ENCODE measurements around the gene KRT14.
"Not testable (repeated sequence)": the region's sequence is repeated elsewhere in the genome, so short reads cannot be mapped to it uniquely, and the experiment has no call there.

The KRT14 gene

DNA sequence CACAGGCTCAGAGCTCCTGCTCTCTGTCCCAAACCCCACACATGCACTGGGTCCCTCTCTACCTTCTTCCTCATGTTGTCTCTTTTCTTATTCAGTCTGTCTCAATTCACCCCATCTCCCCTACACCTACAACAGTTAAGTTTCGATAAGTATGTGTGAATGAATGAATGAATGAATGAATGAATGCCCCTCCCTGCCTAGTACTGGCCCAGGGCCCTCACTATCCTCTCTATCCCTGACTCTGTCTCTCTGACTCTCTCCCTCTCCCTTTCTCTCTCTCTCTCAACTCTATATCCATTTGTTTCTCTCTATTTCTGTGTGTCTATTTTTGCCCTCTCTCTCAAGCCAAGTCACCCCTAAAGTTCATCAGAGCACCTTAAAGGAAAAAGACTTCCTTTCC, 8.2 kb downstream of the KRT14 start:
- no peak for DNase-seq (ENCODE audit: low spot score)

DNA sequence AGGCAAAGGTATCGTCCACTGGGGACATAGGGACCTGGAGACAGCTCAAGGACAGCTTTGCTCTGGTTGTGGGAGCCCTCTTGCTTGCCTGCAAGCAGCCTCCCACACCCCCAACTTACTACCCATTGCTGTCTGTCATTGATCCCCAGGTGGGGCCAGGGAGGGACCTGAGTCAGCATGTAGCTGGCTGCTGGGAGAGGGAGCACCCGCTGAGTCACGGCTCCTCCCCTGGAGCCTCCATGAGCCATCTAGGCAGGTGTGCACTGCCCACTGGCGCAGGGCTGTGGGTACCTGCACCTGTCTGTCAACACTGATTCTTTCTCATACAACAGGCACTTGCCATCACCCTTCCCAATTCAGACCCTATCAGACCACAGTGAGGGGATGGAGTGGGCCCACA, 10.0 kb downstream of the KRT14 start:
- DNase-seq (ENCODE audit: low spot score): not testable (repeated sequence)

DNA sequence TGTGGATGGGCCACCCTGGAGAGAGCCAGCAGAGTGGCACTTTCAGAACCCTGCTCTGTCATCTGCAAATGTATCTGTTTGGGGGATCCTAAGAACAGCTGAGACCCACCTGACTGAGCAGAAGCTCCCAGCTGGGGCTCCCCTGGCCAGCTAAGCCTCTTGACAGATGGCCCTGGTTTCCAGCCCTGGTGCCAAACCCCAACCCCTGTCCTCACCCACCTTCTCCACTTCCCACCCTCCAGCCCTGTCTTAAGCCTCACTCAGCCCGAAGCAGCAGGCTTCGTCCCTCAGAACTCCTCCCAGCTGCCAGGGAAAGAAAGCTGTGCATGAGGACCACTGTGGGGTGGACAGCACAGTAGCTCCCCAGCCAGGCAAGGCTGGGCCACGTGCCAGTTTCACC, 11.4 kb downstream of the KRT14 start:
- no peak for DNase-seq (ENCODE audit: low spot score)

DNA sequence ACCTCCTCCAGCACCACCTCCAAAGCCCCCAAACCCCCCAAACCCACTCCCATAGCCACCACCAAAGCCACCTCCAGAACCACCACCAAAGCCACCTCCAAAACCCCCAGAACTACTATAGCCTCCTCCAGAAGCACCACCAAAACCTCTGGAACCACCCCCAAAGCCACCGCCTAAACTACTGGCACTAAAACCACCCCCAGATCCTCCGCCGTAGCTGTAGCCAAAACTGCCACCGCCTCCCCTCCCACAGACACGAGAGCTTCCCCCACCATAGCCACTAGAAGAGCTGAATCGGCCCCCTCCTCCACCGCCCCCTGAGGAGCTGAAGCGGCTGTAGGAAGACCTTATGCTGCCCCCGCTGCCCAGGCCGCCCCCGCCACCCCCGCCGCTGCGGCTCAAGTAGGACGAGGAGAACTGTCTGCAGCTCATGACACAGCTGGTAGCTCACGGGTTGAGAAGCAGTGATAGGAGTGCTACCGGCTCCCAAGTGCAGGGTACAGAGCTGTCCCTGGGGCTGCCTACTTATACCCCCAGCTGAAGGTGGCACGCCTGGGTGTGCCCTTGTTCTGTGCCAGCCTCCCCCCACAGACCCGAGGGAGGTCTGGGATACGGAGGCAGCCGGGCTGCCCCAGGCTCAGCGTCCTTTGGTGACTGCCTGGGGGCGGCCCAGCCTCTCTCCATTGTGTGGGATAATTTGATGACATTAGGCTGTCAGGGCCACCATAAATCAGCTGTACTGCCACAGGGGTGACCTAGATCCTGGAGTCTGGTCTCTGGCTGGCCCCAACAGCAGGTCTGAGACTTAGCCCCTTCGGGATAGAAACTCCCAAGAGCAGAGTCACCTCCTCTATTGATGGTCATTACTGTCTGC, 14.9 kb downstream of the KRT14 start, which contains the start of gene KRT9:
Gene KRT9 (minus strand): TSS at position 499 of the 874 bp plus-strand sequence. CDS start 67 bp downstream, at position 432.
- DNase-seq (ENCODE audit: low spot score): no peak

DNA sequence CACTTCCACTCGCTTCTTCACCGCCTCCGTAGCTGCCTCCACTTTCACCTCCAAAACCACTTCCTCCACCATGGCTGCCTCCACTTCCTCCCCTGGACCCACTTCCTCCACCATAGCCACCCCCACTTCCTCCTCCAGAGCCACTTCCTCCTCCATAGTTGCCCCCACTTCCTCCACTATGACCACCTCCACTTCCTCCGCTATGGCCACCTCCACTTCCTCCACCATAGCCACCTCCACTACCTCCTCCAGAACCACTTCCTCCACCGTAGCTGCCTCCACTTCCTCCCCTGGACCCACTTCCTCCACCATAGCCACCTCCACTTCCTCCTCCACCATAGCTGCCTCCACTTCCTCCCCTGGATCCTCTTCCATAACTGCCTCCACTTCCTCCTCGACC, 19.4 kb downstream of the KRT14 start:
- no peak for DNase-seq (ENCODE audit: low spot score)

DNA sequence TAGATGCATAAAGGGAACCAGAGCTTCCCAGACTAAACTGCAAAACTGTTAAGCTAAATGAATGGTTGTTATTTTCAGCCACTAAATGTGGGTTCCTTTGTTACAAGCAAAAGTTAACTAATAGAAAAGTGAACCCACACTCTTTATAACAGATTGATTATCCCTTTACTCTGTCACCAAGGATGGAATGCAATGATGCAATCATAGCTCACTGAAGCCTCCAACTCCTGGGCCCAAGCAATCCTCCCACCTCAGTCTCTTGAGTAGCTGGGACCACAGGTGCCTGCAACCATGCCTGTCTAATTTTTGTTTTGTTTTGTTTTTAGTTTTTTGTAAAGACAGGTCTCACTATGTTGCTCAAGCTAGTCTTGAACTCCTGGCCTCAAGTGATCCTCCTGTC, 21.4 kb downstream of the KRT14 start:
- no peak for DNase-seq (ENCODE audit: low spot score)

DNA sequence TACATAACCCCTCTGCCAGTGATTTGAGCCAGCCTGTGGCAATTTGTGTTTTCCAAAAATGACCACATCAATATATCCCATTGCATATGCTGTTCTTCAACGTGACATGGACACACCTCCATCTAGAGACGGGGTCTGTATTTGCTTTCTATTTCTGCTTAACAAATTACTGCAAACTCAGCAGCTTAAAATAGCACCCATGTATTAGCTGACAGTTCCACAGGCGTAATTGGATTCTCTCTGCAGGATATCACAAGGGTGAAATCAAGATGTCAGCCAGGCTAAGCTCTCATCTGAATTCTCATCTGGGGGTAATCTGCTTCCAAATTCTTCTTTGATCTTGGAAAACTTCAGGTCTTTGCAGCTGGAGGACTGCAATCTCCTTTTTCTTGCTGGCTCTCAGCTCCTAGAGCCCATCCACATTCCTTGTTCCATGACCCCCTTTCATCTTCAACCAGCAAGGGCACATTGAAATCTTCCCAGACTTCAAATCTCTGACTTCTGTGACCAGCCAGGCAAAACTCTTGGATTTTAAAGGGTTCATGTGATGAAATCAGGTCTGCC, 23.0 kb downstream of the KRT14 start:
- DNase-seq (ENCODE audit: low spot score): no peak

DNA sequence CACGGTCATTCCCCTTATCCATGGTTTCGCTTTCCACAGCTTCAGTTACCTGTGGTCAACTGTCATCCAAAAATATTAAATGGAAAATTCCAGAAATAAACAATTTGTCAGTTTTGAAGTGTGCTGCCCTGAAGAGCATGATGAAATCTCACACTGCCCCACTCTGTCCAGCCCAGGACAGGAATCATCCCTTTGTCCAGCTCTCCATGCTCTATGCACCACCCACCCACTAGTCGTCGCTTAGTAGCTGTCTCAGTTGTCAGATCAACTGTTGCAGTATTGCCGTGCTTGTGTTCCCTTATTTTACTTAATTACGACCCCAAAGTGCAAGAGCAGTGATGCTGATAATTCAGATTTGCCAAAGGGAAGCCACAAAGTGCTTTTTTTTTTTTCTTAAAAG, 25.1 kb downstream of the KRT14 start:
- no peak for DNase-seq (ENCODE audit: low spot score)

DNA sequence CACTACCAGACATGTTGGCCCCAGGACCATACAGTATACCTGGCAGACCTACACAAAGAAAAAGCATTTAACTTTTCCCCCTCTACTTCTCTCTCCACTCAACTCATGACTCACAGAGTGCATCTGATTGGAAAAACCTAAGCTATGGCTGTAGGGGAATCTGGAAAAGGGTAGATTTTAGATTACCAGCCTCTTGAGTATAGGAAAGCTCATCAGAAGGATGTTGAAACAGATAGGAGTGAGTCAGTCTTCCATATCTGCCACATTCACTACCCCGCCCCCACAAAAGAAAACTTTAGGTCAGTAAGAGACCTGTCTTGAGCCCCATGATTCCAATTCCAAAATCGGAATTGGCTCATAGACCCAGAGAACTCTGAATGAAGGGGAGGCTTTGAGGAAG, 27.1 kb downstream of the KRT14 start:
- DNase-seq (ENCODE audit: low spot score): no peak

DNA sequence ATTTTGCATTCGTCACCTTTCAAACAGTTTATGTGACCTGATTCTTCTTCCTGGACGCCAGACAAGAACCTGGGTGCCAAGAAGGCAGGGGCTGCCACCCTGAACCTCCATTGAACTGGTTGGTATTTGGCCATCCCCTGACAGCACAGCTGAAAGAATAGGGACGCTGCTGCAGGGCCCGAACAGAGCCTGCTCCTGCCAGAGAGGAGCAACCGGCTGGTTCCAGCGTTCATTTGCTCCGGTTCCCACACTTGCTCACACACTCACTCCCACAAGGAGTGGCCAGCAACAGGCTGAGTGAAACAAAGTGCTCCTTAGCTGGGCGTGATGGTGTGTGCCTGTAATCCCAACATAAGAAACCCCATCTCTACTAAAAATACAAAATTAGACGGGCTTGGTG, 29.8 kb downstream of the KRT14 start:
- DNase-seq (ENCODE audit: low spot score): no peak

DNA sequence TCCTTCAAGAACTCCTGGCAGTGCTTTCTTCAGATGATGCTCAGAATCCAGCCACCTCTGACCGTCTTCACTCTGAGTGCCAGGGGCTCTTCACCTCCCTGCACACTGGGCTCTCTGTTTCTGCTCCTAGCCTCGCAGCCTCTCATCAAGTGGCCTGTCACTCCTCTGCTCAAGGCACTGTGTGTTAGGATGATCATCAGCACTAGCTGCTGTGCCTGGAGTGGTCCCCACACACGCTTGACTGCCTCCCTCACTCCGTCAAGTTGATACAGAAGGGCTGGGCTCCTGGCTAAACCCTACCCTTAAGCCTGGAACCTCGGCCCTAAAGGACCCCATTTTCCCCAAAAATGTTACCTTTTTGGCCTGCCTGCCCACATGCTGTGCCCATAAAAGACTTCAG, 30.4 kb downstream of the KRT14 start:
- no peak for DNase-seq (ENCODE audit: low spot score)

DNA sequence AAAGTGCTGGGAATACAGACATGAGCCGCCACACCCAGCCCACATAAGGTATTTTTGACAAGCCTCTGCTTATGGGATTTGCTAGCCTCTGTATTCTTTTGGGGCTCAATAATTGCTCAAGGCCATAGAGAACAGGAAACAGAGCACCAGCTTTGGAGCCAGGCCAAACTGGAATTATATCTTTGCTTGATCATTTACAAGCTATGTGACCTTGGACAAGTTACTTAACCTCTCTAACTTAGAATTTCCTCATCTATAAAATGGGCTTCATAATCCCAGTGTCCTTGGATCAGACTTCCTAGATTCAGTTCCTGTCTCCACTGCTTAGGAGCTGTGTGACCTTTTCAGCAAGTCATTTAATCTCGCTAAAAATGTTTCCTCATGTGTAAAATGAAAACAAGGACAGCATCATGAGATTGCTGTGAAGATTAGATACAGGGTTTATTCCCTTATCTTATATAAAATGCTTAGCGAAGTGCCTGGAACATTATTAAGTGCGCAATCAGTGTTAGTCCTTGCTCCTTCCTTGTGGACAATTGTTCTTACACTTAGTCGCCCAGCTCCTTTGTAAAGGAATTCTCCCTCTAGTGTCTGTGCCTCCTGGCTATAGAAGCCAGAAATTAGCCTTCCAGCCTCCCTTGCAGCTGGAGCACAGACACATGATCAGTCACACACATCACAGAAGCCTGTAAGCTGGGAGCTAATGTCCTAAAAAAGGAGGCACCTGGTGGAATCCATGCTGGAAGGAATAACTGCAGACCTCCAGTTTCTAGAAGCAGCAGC, 31.4 kb downstream of the KRT14 start:
- DNase-seq (ENCODE audit: low spot score): peak; percentile 47

DNA sequence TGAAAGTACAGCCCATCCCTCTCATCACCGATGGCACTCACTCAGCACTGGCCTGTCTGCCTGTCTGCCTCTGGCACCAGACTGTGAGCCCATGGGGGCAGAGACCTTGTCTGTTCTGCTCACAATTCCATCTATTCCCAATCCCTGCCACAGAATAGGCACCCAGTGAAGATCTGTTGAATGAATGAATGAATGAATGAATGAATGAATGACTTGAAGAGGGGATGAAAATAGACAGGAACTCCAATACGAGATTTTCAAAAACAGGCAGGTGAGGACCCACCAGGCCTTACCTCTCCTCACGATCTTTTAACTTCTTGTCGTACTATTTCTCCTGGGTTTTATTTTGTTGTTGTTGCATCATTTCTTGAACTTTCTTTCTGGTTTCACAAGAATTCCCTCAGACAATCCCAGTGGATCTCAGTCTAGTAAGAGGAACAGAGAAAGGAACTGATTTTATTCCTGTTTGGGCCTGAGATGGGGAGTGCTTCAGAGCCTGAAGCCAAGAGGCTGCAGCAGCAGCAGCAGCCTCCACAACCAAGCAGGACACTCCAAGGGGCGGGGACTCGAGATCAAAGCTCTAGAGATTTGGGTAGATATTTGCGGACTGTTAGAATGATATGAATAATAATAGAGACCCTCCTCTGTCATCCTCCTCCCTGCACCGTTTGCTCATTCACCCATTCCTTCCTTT, 32.6 kb downstream of the KRT14 start:
- DNase-seq (ENCODE audit: low spot score): no peak

DNA sequence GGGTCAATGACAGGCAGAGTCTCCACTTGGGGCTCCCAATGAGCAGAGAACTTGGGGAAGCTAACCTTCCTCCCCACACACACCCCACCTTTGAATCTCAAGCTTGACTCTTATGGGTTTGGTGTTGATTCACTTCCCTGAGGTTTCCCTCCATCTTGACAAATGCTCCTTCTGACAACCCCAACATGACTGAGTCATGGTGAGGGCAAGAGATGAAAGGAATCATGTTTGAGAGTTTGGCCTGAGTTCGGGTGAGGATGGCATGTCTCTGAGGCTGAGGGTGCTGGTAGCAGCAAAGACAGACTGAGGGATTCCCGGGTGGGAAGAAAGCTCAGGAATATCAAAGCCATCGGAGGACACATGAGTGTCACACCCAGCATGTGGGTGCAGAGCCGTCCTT, 33.5 kb downstream of the KRT14 start:
- DNase-seq (ENCODE audit: low spot score): no peak

DNA sequence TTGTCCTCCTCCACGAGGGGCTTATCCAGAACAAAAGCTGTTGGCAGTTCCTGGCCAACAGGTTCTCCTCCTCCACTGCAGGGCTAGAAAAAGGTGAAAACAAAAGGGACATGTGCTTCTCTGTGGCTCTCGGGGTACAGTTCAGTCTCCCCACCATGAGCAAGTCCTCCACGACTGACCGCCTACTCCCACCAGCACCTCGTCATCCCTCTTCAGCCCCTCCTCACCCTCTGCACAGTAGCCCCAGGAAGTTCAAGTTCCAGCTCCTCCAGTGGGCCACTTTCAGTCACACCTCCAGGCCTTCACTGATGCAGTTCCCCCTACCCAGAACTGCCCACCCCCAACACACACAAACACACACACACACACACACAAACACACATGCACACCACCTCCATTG, 34.2 kb downstream of the KRT14 start:
- no peak for DNase-seq (ENCODE audit: low spot score)

DNA sequence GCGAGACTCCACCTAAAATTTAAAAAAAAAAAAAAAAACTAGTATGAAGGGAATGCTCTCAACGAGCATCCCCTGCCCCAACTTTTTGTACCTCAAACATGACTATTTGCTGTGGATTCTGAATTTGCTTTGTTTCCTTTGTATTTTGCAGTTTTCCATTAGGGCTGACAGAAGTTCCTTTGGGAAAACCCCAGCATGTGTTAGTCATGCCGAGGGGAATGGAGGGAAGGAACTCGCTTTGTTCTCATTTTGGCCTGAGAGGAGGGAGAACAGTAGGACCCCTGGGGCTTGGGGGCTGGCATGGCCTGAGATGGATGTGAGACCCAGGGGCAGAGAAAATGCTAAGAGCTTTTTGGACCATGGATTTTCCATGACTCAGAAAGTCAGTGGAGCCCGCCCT, 35.3 kb downstream of the KRT14 start:
- no peak for DNase-seq (ENCODE audit: low spot score)

DNA sequence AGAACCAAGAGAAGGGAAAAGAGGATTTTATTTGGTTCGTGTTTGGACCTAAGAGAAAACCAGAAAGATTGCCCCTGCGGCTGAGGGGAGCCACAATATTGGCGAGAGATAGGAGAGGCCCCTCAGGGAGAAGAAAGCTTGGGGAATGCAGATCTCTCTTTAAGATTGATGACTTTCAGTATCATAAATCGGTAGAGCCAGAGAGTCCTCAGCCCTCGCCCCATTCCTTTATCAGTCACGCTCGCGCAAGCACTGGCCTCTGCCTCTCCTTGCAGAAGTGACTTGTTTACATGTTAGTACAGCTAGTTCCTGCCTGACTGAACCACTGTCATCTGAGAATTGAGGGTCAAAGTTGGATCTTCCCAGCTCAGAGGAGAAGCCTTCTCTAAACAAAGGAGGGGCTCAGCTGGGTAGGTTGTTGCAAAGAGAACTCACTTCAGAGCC, 37.1 kb downstream of the KRT14 start:
- DNase-seq (ENCODE audit: low spot score): peak; percentile 80

DNA sequence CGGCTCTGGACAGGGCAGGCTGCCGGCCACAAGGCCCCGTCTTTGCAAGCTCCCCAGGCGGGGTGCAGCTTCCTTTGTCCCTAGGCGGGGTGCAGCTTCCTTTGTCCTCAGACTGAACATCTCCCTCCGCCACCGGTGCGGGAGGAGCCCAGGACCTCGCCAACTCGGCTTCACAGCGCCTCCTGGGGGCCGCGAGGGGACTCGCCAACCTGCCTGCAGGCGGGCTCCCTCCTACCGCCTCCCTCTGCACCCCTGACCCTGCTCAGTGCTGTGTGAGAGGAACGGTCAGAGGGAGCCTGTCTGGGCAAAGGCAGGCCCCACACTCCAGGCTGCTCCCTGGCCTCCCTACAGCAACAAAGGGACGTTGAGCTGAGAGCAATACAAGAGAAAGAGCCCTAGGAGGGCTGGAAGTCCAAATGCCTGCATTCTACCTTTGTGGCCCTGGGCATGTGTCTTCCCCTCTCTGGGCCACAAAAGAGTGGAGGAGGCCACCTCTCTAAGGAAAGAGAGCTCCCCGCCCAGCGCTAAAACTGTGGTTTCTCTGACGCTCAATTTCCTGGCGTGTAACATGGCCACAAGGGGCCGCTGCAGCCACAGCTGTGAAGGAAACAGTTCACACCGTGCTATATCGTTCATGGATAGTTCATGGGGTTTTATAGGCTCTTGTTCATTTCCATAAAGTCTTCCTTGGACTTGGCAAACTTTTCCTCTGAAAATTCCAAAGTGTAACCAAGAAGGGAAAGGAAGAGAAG, 37.7 kb downstream of the KRT14 start:
- DNase-seq (ENCODE audit: low spot score): peak; percentile 89

DNA sequence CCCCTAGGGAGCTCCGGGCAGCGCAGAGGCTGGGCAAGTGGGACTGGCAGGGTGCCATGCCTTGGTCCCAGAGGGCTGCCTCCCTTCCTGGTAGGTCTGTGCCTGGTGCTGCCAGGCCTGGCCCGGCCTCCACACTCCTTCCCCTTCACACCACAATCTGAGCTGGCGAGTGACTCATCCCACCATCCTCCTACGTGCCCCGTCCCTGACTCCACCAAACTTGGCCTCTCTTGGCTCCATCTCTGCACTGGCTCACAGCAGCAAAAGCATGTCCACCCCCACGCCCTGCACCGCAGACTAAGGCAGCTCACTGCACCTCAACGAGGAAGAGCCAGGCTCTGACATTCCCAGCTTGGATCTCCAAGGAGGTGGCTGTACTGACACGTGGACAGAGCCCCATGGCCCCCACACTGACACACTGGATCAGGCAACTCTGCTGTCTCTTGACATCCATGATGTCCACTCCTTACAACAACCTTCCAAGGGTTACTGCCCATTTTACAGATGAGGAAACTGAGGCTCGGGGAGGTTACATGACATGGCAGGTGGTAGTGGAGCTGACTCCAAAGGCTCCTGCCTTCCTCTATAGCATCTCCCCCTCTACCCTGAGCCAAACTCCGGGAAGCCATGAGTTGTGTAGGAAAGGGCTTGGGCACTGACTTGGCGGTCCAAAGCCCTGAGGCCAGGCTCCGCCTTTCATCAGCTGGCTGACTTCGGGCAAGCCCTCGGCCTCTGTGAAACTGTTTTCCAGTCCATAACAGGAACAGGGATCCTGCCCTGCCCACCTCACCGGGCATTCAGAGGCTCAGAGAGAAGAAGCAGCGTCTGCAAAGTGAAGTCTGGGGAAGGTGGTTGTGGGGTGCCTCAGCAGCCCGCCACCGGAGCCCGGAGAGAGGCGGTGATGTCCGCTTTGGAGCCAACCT, 38.5 kb downstream of the KRT14 start:
- DNase-seq (ENCODE audit: low spot score): peak; percentile 95

DNA sequence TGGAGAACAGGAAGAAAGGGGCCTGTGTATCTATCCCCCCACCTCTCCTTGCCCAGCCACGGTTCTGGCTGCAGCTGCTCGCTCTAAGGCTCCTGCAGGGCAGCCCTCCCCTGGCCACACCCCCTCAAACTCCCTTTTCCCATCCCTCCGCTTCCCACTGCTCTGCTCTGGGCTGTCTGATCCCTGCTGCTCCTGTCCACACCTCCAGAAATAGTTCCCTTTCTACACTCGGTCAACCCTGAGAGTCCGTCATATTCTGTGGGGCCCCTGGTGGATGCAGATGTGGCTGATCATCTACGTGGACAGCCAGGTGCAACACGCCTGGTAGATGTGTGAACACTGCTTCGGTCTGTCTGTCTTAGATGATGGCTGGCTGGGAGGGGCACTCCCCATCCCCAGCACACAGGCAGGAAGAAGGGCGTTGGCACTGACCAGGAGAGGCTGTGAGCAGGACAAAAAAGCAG, 39.3 kb downstream of the KRT14 start:
- no peak for DNase-seq (ENCODE audit: low spot score)
